ENCODE data around the gene SLC17A5. TPM values are rescaled to one million over a fixed set of nuclear protein-coding genes. Genes with fewer than 3 reads are reported as not detected.

The SLC17A5 gene
- total and polyA plus RNA-seq, 10 of the 15 experiments (the other 5 are each of a cell fraction or from before 2014, with no cell fraction given) = 2.3 to 7.2 (median 5.0) TPM

- TF ChIP-seq ZNF622 (IDR thresholded peaks at IDR 0.05) = no peak
- peak; percentile 51; the same call in 1 of the 2 replicates for TF ChIP-seq PML (IDR thresholded peaks at IDR 0.05; ENCODE audit: low read length)
- no peak for TF ChIP-seq NFYB (IDR thresholded peaks at IDR 0.05; ENCODE audit: insufficient read depth, low read depth, low read length)
- TF ChIP-seq IRF5 (IDR thresholded peaks at IDR 0.05; ENCODE audit: borderline replicate concordance) = no peak
- peak; percentile 87 for TF ChIP-seq DPF2 (IDR thresholded peaks at IDR 0.05)
- TF ChIP-seq RBBP5 (conservative IDR thresholded peaks at IDR 0.05) = no peak
- peak; percentile 60 for TF ChIP-seq RUNX3 (IDR thresholded peaks at IDR 0.05; ENCODE audit: low read length)
- no peak for TF ChIP-seq CUX1 (IDR thresholded peaks at IDR 0.05; ENCODE audit: insufficient replicate concordance, low read depth, low read length)
- no peak for TF ChIP-seq BCL11A (IDR thresholded peaks at IDR 0.05; ENCODE audit: low read depth, low read length)
- TF ChIP-seq NR2C1 (IDR thresholded peaks at IDR 0.05) = peak; percentile 54
- no peak for TF ChIP-seq HDAC2 (IDR thresholded peaks at IDR 0.05)
- TF ChIP-seq GATAD2B (conservative IDR thresholded peaks at IDR 0.05; ENCODE audit: low read depth) = peak; percentile 81
- no peak for TF ChIP-seq ASH2L (IDR thresholded peaks at IDR 0.05; ENCODE audit: borderline replicate concordance, low read depth)
- TF ChIP-seq WRNIP1 (IDR thresholded peaks at IDR 0.05; ENCODE audit: borderline replicate concordance, low read depth, low read length) = no peak
- TF ChIP-seq BRCA1 (IDR thresholded peaks at IDR 0.05; ENCODE audit: low read depth, low read length) = no peak
- TF ChIP-seq TARDBP (IDR thresholded peaks at IDR 0.05; ENCODE audit: borderline replicate concordance) = no peak; the same call in 1 of the 2 replicates
- no peak for TF ChIP-seq SREBF2 (IDR thresholded peaks at IDR 0.05; ENCODE audit: low read length)
- no peak; the same call in 1 of the 2 replicates for TF ChIP-seq CBFB (IDR thresholded peaks at IDR 0.05; ENCODE audit: low read depth)
- TF ChIP-seq MEF2B (IDR thresholded peaks at IDR 0.05; ENCODE audit: partially characterized antibody, poor library complexity, severe bottlenecking) = peak; percentile 59
- TF ChIP-seq TBL1XR1 (IDR thresholded peaks at IDR 0.05; ENCODE audit: low read depth, low read length) = no peak
- TF ChIP-seq PKNOX1 (IDR thresholded peaks at IDR 0.05) = no peak; the same call in 1 of the 2 replicates
- TF ChIP-seq CTCF (IDR thresholded peaks at IDR 0.05 in 2 of 3, conservative IDR thresholded peaks at IDR 0.05 in 1 of 3; ENCODE audit: control insufficient read depth in 2 of 3, extremely low read depth in 1 of 3, insufficient read depth in 1 of 3, low read depth in 3 of 3, low read length in 3 of 3) = no peak
Observed at GRCh38 chr6:73653571-73654424, at the start of gene SLC17A5 (continued).
